Fibroblast of peridontal ligament (primary cell): ENCODE measurements around the gene C16orf92.

Experiments used
- DNase-seq: peaks from one replicate; pipeline ENCODE4 v3.0.0-alpha.2; 2010; ENCODE audit errors: extremely low read depth

The C16orf92 gene

GRCh38 chr16:29989111-29989858, 33.7 kb upstream of the C16orf92 start:
- no peak for DNase-seq

DNA sequence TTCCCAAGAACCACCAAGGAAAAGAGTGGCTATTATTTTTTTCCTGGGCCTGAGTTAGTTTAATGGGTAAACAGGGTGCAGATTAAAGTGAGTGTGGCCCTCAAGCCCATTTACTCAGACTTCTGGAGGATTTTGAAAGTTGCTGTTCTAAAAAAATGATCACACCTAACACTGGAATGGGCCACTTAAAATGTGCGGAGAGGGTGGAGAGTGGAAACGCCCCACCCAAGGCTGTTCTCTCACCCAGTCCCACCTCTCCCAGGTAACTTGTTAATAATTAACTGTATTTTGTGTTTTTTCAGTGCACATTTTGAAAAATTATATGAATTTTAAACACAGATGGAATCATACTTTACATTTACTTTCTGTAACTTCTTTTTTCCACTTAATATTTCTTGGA, 33.0 kb upstream of the C16orf92 start:
- DNase-seq, result no peak

GRCh38 chr16:29990883-29991570, 32.0 kb upstream of the C16orf92 start:
- DNase-seq, result no peak

DNA sequence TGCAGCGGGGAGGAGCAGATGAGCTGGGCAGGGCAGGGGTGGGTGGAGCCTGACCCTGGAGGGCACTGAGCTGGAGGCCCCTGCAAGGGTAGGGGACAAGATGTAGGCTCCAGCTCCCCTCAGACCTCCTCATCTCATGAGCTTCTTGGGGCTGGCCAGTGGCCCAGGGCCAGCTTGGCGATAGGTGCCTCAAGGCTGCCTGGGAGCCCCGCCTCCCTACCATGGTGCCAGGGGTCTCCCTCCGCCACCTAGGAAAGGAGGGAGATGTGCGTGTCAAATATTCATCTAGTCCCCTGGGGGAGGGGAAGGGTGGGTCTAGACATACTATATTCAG, 31.5 kb upstream of the C16orf92 start:
- DNase-seq, result no peak

DNA sequence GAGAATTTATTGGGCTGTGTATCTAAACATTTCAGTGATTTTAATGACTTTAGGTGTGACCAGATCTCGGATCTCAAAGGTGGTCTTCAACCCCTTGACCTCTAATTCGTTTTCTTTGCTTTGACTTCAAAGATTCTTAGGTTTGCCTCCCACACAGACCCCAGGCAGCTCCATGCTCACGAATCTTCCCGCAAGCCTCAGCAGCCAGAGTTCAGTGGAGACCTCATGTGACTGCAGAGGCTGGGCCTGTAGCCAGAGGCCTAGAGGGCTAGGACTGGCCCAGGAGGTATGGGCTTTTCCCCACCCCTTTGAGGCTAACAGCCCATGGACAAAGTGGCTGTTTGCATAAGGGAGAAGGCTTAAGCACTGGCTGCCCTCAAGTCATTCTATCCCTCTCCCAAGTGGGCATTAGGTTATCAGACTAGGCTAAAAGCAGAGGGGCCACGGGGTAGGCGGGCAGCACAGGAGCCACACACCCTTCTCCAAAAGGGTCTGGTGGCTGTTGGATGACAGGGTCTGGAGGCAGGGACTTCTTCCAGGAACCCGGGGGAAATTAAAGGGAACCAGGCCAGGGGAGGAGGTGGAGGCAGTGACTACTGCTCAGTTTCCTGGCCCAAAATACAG, 30.5 kb upstream of the C16orf92 start:
- peak; percentile 63 for DNase-seq

GRCh38 chr16:29993191-29993902, 29.7 kb upstream of the C16orf92 start:
- DNase-seq, result no peak

- no peak for DNase-seq
Measured at GRCh38 chr16:29993903-29994599, 28.9 kb upstream of the C16orf92 start.

- DNase-seq, result no peak
Measured at GRCh38 chr16:29994600-29995323, 28.2 kb upstream of the C16orf92 start.

- no peak for DNase-seq
Measured at GRCh38 chr16:29995324-29995910, 27.6 kb upstream of the C16orf92 start, which contains the start of gene HIRIP3. Gene HIRIP3, minus strand, starts transcription at chr16:29995617. Its CDS starts 12 bp downstream, at chr16:29995605.

DNA sequence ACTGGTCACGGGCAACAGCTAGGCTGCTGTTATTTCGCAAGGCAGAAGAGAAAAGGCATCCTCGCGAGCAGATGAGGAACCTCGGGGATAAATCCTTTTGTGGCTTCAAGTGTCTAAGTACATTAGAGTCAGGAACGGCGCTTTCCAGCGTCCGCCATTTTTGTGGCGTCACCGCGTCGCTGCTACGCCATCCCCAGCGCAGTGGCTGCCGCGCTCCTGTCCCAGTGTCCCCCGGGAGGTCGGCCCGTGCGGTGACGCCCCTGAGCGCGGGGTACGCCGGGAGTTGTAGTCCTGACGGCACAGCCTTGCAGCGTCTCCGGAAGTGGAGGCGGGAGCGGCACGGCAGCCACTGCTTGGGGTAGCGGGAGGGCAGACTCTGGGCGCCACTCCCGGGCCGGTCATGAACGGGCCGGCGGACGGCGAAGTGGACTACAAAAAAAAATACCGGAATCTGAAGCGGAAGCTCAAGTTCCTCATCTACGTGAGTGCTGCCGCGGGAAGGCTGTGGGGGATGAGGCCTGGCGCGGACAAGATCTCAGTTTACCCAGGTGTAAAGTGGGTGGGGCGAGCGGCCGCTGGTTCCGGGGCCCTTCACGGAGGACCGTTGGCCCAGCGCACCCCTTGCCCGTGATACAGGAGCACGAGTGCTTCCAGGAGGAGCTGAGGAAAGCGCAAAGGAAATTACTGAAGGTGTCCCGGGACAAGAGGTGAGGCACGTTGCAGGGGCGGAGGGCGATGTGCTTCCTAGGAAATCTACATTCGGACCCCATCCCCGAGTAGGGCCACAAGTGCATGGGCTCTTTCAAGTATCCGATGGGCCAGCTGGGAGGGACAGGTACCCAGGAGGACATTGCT, 26.9 kb upstream of the C16orf92 start, which contains the start of gene INO80E:
TSS of gene INO80E (plus strand) at position 331 of the 855 bp plus-strand sequence. CDS start at position 401, 70 bp downstream.
- DNase-seq, result peak; percentile 89

- DNase-seq, result no peak
Measured at GRCh38 chr16:29996766-29997250, 26.2 kb upstream of the C16orf92 start.

GRCh38 chr16:29999605-30000004, 23.4 kb upstream of the C16orf92 start:
- no peak for DNase-seq

- DNase-seq, result no peak
Measured at GRCh38 chr16:30000735-30001631, 22.0 kb upstream of the C16orf92 start.

- DNase-seq, result no peak
Measured at GRCh38 chr16:30002614-30003346, 20.2 kb upstream of the C16orf92 start.

GRCh38 chr16:30003670-30004423, 19.2 kb upstream of the C16orf92 start:
- no peak for DNase-seq

DNA sequence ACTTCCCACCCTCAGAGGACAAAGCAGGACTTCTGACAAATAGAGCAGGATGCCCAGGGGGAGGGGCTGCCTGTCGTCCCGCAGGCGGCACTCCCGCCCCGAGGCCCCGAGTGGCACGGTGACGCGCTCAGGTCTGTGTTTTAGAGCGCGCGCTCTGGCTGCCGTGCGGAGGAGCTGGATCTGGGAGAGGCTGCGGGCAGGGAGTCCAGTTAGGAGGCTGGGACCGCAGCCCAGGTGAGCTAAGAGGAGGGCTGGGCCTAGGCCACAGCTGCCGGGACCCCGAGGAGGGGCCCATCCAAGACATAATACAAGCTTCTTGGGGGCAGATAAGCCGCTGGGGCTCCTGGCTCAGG, 18.6 kb upstream of the C16orf92 start:
- DNase-seq, result no peak

GRCh38 chr16:30004811-30005242, 18.2 kb upstream of the C16orf92 start:
- DNase-seq, result no peak
